LNCaP clone FGC (cell line): ENCODE results near the gene FAM181A.

Experiments used
- DNase-seq: peaks from one replicate; pipeline ENCODE4 v3.0.0-alpha.2; 2011; ENCODE audit warnings: low read depth
- H3K4me3 ChIP-seq: 2 replicates; pipeline ENCODE4 v1.5.1; 2011; ENCODE audit warnings: mild to moderate bottlenecking, low read depth, low read length, control low read depth
- CTCF ChIP-seq: IDR thresholded peaks from 2 replicates; pipeline ENCODE4 v1.5.1; 2012; ENCODE audit warnings: mild to moderate bottlenecking; ENCODE audit not compliant: control insufficient read depth, insufficient read depth; ENCODE audit errors: extremely low read depth

FAM181A gene

GRCh38 chr14:93977790-93978581, 50.8 kb downstream of the FAM181A start:
- no peak overlapping the region for H3K4me3 ChIP-seq
- no peak for DNase-seq
- no peak for TF ChIP-seq CTCF

- no peak overlapping the region for H3K4me3 ChIP-seq
- no peak for DNase-seq
- TF ChIP-seq CTCF: no peak
These were observed 51.6 kb downstream of the FAM181A start for GRCh38 chr14:93978735-93979134.
